Peyer's patch (tissue), 4 donors: Measurements from ENCODE around the gene TANGO6.

ENCODE experiments used
- POLR2A ChIP-seq, 2 donors: fragments of 450-650 bp; IDR thresholded peaks; one replicate each; pipeline ENCODE4 v1.5.1; 2017; ENCODE audit warnings: antibody characterized with exemption in 2 of 2, mild to moderate bottlenecking in 2 of 2, moderate library complexity in 2 of 2
- TF ChIP-seq, protein P1 (sequence below), 6 experiments: fragments of 450-650 bp in 4 of 6; fragments of 200-600 bp in 2 of 6; sonication (generic) in 1 of 6; IDR thresholded peaks; one replicate each; pipeline ENCODE4 v1.5.1; 2017 to 2019; ENCODE audit warnings: antibody characterized with exemption in 6 of 6, mild to moderate bottlenecking in 3 of 6, moderate library complexity in 1 of 6

DNA sequence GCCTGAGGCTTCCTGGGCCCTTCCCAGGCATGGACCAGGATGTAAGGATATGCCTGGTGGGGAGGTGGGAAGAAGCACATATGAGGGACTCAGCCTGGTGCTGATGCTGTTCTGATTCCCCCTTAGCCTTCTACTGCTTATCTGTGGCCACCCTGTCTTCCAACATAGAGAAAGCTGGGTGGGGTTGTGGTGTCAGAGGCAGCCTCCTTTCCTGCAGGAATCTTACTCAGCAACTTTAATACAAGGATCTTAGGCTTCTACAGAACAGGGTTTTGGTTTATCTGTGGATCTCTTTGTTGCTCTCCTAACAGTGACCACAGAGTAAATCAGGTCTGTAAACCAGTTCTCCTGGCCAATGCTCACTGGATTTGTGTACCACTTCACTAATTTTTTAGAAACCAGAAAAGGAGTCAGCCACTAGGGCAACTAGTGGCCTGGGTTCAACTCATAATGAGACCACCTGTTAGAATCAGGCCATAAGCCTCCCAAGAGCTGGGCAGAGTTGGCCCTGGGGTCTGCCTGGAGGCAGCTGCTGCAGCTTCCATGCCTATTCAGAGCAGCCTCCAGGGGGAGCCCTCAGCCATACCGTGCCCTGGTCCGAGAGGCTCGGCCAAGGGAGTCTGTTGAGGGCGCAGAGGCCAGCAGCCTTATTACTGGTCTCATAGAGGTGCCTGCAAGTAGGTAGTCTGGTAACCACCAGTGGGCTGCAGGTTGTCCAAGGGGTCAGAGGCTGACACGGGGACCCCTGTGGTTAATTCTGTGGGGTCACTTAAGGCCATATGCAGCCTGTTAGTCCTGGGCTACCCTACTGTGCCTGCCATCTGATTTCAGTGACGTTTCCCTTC, 269.2 kb downstream of the TANGO6 start:
- TF ChIP-seq, protein P1, sequence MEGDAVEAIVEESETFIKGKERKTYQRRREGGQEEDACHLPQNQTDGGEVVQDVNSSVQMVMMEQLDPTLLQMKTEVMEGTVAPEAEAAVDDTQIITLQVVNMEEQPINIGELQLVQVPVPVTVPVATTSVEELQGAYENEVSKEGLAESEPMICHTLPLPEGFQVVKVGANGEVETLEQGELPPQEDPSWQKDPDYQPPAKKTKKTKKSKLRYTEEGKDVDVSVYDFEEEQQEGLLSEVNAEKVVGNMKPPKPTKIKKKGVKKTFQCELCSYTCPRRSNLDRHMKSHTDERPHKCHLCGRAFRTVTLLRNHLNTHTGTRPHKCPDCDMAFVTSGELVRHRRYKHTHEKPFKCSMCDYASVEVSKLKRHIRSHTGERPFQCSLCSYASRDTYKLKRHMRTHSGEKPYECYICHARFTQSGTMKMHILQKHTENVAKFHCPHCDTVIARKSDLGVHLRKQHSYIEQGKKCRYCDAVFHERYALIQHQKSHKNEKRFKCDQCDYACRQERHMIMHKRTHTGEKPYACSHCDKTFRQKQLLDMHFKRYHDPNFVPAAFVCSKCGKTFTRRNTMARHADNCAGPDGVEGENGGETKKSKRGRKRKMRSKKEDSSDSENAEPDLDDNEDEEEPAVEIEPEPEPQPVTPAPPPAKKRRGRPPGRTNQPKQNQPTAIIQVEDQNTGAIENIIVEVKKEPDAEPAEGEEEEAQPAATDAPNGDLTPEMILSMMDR (IDR thresholded peaks at IDR 0.05): peak in 5 of 6 experiments; percentile 33 to 69 (median 60)
- no peak for TF ChIP-seq POLR2A (IDR thresholded peaks at IDR 0.05)
